Measurements from ENCODE around the gene HOXA6.

Gene HOXA6

GRCh38 chr7:27187475-27188385, 40.2 kb upstream of the HOXA6 start:
- no peak for TF ChIP-seq ZFX (IDR thresholded peaks at IDR 0.05; ENCODE audit: borderline replicate concordance)
- no peak for TF ChIP-seq CTCF (IDR thresholded peaks at IDR 0.05)

GRCh38 chr7:27186668-27187474, 39.3 kb upstream of the HOXA6 start:
- no peak overlapping the region for H3K27ac ChIP-seq
- TF ChIP-seq ZFX (IDR thresholded peaks at IDR 0.05; ENCODE audit: borderline replicate concordance) (no peak), CTCF (IDR thresholded peaks at IDR 0.05) (no peak)

More at GRCh38 chr7:27187475-27188385, 40.2 kb upstream of the HOXA6 start:
- no peak overlapping the region for H3K27ac ChIP-seq

GRCh38 chr7:27185854-27186667, 38.5 kb upstream of the HOXA6 start:
- no peak overlapping the region for H3K27ac ChIP-seq

GRCh38 chr7:27185013-27185853, 37.7 kb upstream of the HOXA6 start, which contains the start of gene HOXA11:
HOXA11 (minus strand) TSS chr7:27185232; CDS start chr7:27185144, 88 bp downstream.
- no peak within 1 kb of the TSS for H3K27ac ChIP-seq
- TF ChIP-seq ZFX (IDR thresholded peaks at IDR 0.05; ENCODE audit: borderline replicate concordance) = no peak
- no peak for TF ChIP-seq CTCF (IDR thresholded peaks at IDR 0.05)

More at GRCh38 chr7:27185854-27186667, 38.5 kb upstream of the HOXA6 start:
- TF ChIP-seq CTCF (IDR thresholded peaks at IDR 0.05) (no peak), ZFX (IDR thresholded peaks at IDR 0.05; ENCODE audit: borderline replicate concordance) (no peak)

GRCh38 chr7:27184337-27185012, 36.9 kb upstream of the HOXA6 start:
- no peak for TF ChIP-seq ZFX (IDR thresholded peaks at IDR 0.05; ENCODE audit: borderline replicate concordance)
- no peak for TF ChIP-seq CTCF (IDR thresholded peaks at IDR 0.05)
- H3K27ac ChIP-seq = no peak overlapping the region

All from 22Rv1 (cell line).